ENCODE data around the gene CORO1C. TPM values are rescaled to one million over a fixed set of nuclear protein-coding genes. Genes with fewer than 3 reads are reported as not detected.

Gene CORO1C
- total and polyA plus RNA-seq, 4 donors, result 23.2 to 58.6 (median 41.9) TPM

GRCh38 chr12:108618079-108618952 lies 113.0 kb downstream of the CORO1C start:
- DNase-seq (ENCODE audit: low spot score), result peak; percentile 85
- Histone ChIP-seq H3K27ac (ENCODE audit: low read depth in 1 of 2, low read length in 2 of 2) (no peak overlapping the region), H3K36me3 (ENCODE audit: control insufficient read depth in 4 of 4, insufficient read depth in 3 of 4, low read depth in 1 of 4, low read length in 3 of 4) (no peaks in the 10 kb centered on the region), H3K4me1 (ENCODE audit: control insufficient read depth in 4 of 4, insufficient read depth in 4 of 4, low read length in 3 of 4) (peaks cover 0 to 3% (median 0%) of the 10 kb centered on the region in 4 donors), H3K9me3 (ENCODE audit: control insufficient read depth in 4 of 4, low read length in 3 of 4) (no peaks in the 10 kb centered on the region), H3K4me3 (ENCODE audit: low read depth in 1 of 3, low read length in 3 of 3) (no peak overlapping the region), H3K9ac (ENCODE audit: low read depth in 1 of 2, low read length in 2 of 2) (no peak overlapping the region), H3K27me3 (ENCODE audit: control insufficient read depth in 4 of 4, insufficient read depth in 4 of 4, low read length in 3 of 4) (no peaks in the 10 kb centered on the region)
- WGBS, result 12% methylated on average over 16 of the region's 16 CpGs
- TF ChIP-seq RAD21 (IDR thresholded peaks at IDR 0.05), result peak; percentile 95 to 96
- peak; percentile 84 for TF ChIP-seq CTCF (IDR thresholded peaks at IDR 0.05; ENCODE audit: low read depth, low read length, missing input control)
- no peak for TF ChIP-seq GABPA (IDR thresholded peaks at IDR 0.05 in 1 of 2, conservative IDR thresholded peaks at IDR 0.05 in 1 of 2)

- no peak overlapping the region for H3K4me3 ChIP-seq (ENCODE audit: low read depth in 1 of 3, low read length in 3 of 3)
- no peak overlapping the region for H3K9ac ChIP-seq (ENCODE audit: low read depth in 1 of 2, low read length in 2 of 2)
- H3K36me3 ChIP-seq (ENCODE audit: control insufficient read depth in 4 of 4, insufficient read depth in 3 of 4, low read depth in 1 of 4, low read length in 3 of 4), result no peaks in the 10 kb centered on the region
- no peaks in the 10 kb centered on the region for H3K27me3 ChIP-seq (ENCODE audit: control insufficient read depth in 4 of 4, insufficient read depth in 4 of 4, low read length in 3 of 4)
- H3K27ac ChIP-seq (ENCODE audit: low read depth in 1 of 2, low read length in 2 of 2), result no peak overlapping the region
- DNase-seq (ENCODE audit: low spot score), result no peak
- H3K4me1 ChIP-seq (ENCODE audit: control insufficient read depth in 4 of 4, insufficient read depth in 4 of 4, low read length in 3 of 4), result peaks cover 0 to 3% (median 0%) of the 10 kb centered on the region in 4 donors
- 77% methylated on average over 14 of the region's 14 CpGs for WGBS
- H3K9me3 ChIP-seq (ENCODE audit: control insufficient read depth in 4 of 4, low read length in 3 of 4), result no peaks in the 10 kb centered on the region
- TF ChIP-seq SP1 (IDR thresholded peaks at IDR 0.05), result no peak
- TF ChIP-seq ZBTB33 (IDR thresholded peaks at IDR 0.05), result no peak
- TF ChIP-seq FOXA2 (IDR thresholded peaks at IDR 0.05), result no peak
- TF ChIP-seq GABPA (IDR thresholded peaks at IDR 0.05 in 1 of 2, conservative IDR thresholded peaks at IDR 0.05 in 1 of 2), result no peak
- TF ChIP-seq FOXA1 (IDR thresholded peaks at IDR 0.05), result no peak
- TF ChIP-seq REST (IDR thresholded peaks at IDR 0.05), result no peak
- TF ChIP-seq TAF1 (conservative IDR thresholded peaks at IDR 0.05), result no peak
- no peak for TF ChIP-seq HNF4G (IDR thresholded peaks at IDR 0.05)
- no peak for TF ChIP-seq CTCF (IDR thresholded peaks at IDR 0.05; ENCODE audit: low read depth, low read length, missing input control)
- TF ChIP-seq EGR1 (IDR thresholded peaks at IDR 0.05; ENCODE audit: low read depth in 2 of 2), result no peak
- TF ChIP-seq HNF4A (conservative IDR thresholded peaks at IDR 0.05), result no peak
- TF ChIP-seq NR2F2 (IDR thresholded peaks at IDR 0.05), result no peak
- no peak for TF ChIP-seq MAX (IDR thresholded peaks at IDR 0.05)
- TF ChIP-seq JUND (IDR thresholded peaks at IDR 0.05), result no peak
These were observed 114.1 kb downstream of the CORO1C start for GRCh38 chr12:108616941-108617858.

All from liver (tissue), 9 donors.